Bronchial smooth muscle cell (primary cell): Measurements from ENCODE around the gene ESF1. TPM values are rescaled to one million over a fixed set of nuclear protein-coding genes. Genes with fewer than 3 reads are reported as not detected.

ENCODE experiments used
- total RNA-seq: library from RNA; depleted of rRNA; stranded (reverse); fragments of >200 nt; gene quantifications from 2 replicates; pipeline ENCODE4 v1.2.1, GENCODE V29; 2014

The ESF1 gene
- 15.3 and 19.0 TPM in 2 replicates for total RNA-seq

GRCh38 chr20:13784893-13785715 is at the start of gene ESF1, which contains the start of gene NDUFAF5:
Gene ESF1, minus strand, starts transcription at chr20:13784919. Its CDS starts 1,779 bp downstream, at chr20:13783140.
Gene NDUFAF5, plus strand, starts transcription at chr20:13785028. Its CDS starts 41 bp downstream, at chr20:13785069.

Other genes starting within 250 kb of the ESF1 start
- gene TASP1, start 146.0 kb downstream of the ESF1 start, total RNA-seq = 7.4 and 9.4 TPM in 2 replicates
- 12.3 and 13.6 TPM in 2 replicates for gene NDUFAF5, start 109 bp upstream of the ESF1 start, total RNA-seq
- not detected in 2 replicates for gene SEL1L2, start 205.7 kb upstream of the ESF1 start, total RNA-seq
- 0.43 and 0.63 TPM in 2 replicates for gene MACROD2, start 210.6 kb upstream of the ESF1 start, total RNA-seq